GM19043 (cell line): Measurements from ENCODE around the gene SLC35D1.
"Not testable (repeated sequence)": the region's sequence is repeated elsewhere in the genome, so short reads cannot be mapped to it uniquely, and the experiment has no call there.

Experiments
- ATAC-seq: cut with Tn5 transposase; IDR thresholded peaks from one replicate; pipeline ENCODE4 v1.9.1; 2021; ENCODE audit warnings: low read depth; ENCODE audit not compliant: unreplicated experiment

The SLC35D1 gene

DNA sequence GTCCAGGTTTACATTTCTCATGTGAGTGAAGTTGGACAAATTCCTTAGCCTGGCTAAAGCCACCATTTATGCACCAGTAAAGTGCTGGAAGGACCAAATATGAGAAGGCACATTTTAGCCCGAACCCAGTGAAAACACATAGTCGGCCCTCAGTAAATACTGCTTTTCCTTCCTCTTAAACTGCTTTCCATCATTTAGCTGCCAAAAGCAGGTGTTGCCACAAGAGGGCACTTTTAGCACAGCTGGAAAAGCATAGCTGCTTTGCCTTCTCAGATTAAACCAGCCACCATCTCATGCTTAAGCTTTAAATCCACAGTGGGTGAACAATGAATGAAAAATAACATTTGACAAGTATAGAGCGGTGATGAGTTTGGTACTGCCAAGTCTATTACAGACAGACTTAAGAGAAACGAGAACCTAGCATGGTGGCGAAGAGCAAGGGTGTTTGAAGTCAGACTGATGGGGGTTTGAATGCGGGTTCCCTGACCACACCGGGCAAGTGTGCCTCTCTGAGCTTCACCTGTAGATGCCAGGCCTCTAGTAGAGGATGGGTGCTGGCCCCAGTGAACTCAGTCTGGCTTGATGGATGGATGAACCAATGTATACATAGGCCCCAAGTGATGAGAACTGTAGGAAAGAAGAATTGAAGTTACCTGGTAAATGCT is 57.8 kb downstream of the SLC35D1 start:
- peak; percentile 73 for ATAC-seq

DNA sequence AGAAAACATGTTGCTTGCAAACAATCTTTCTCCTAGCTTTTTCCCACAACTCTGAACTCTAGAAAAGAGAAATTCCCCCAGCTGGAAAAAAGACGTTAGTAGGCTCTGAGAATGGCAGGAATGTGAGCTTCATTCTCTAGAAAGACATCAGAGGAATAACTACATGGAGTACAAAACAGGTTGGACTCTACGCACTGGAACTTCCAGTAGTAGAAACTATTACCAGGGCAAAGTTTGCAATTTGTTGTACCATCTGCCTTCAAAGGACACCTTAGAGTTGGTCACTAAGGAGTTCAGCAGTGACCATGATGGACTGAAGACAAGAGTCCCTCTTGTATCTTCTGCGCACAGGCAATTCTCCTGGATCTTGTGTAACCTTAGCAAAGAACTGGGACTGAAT is 60.9 kb downstream of the SLC35D1 start:
- ATAC-seq, result no peak

DNA sequence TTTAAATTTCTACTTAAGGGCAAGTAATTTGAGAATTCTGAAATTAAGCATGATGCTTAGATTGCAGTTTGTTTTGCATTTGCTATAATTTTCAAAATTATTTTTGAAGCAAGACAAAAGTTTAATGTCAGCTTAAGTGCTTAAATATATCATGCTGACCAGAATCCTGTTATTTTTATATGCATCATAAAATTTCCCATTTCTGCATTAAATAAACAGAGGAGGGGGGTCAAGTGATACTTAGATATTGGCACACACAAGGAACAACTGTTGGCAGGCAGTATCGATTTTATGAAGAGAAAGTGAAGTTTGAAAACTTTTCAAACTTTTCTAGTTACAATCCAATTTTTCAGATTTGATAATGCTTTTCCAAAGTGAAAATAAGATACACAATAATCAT is 68.1 kb downstream of the SLC35D1 start:
- no peak for ATAC-seq

DNA sequence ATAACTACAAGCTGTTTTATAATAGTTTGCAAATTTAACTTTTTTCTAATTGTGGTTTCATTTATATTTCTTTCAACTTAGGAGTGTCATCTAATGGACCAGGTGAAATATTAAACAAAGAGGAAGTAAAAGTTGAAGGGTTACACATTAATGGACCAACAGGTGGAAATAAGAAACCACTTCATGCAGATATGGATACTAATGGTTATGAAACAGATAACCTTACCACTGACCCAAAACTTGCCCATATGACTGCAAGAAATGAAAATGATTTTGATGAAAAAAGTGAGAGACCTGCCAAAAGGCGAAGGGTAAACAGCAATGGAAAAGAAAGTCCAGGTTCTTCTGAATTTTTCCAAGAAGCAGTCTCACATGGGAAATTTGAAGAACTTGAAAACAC is 69.5 kb downstream of the SLC35D1 start:
- peak; percentile 82 for ATAC-seq

DNA sequence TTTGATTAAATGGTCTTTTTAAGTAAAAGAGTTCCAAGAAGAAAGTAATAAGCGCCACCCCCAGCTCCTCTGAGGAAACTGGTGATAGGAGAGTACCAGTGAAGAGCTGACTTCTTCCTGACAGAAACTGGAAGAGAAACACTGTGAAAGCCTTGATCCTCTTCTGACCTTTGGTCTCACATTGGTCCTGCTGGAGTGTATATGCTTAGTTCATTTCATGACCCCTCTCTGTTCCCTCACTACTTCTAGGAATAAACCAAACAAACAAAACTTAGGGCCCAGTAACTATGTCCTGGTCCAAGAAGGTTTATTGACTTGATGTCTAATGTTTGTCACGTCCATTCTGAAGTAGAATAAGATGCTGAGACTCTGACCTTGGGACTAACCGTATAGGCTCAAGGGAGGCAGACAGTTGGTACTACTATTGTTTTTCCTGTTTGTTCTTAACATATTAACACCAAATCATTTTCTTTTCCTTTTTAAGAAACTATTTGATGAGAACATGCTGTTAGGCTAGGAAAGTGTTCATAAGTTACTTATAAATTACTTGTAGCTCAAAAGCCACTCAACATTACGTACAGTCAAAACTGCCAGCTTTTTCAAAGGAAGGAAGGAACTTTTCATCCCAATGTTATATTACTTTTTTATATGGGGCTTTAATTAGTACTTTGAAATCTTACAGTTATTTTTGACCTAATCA is 71.2 kb downstream of the SLC35D1 start:
- peak; percentile 44 for ATAC-seq

GRCh38 chr1:66981679-66982078 is 72.3 kb downstream of the SLC35D1 start:
- ATAC-seq, result no peak

- no peak for ATAC-seq
Observed at GRCh38 chr1:66980745-66981367, 73.1 kb downstream of the SLC35D1 start.

DNA sequence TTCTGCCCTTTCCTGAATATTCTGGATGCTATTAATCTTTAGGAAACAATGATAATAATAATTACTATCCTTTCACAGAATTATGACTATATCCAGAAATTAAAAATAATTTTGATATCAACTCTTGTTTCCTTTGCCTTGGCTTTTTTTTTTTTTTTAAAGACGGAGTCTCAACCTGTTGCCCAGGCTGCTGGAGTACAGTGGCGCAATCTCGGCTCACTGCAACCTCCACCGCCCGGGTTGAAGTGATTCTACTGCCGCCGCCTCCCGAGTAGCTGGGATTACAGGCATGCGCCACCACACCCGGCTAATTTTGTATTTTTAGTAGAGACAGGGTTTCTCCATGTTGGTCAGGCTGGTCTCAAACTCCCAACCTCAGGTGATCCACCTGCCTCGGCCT is 74.3 kb downstream of the SLC35D1 start:
- ATAC-seq, result not testable (repeated sequence)

DNA sequence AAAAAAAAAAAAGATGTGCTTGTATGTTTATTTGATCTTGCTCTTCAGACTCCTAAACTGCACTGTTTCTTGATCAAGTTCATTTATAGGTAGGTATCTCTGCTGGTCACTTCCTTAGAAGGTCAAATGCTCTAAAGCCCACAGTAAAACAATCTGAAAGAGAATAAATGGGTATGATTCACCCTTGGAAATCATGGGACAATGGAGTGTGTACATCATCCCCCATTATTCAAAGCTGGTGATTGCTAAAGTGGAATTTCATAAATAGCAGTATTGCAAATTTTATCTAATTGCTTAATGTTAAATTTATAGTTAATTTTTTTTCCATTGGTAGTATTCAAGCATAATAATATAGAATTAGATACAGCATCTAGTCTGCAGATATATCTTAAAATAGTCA is 75.7 kb downstream of the SLC35D1 start:
- no peak for ATAC-seq

GRCh38 chr1:66968574-66968973 is 85.4 kb downstream of the SLC35D1 start:
- no peak for ATAC-seq

GRCh38 chr1:66966188-66966873 is 87.6 kb downstream of the SLC35D1 start:
- not testable (repeated sequence) for ATAC-seq

DNA sequence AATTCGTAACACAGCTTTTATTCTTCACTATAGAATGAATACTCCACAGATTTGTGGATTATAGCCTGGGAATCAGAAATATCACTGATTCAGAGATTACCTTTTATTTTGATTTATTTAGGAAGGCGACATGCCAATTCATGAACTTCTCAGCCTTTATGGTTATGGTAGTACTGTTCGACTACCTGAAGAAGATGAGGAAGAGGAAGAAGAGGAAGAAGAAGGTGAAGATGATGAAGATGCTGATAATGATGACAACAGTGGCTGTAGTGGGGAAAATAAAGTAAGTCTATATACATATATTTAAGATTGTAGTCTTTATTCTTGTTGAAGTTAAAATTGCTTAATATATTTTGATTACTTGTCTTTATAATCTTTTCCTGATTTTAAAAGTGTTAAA is 96.0 kb downstream of the SLC35D1 start:
- no peak for ATAC-seq

DNA sequence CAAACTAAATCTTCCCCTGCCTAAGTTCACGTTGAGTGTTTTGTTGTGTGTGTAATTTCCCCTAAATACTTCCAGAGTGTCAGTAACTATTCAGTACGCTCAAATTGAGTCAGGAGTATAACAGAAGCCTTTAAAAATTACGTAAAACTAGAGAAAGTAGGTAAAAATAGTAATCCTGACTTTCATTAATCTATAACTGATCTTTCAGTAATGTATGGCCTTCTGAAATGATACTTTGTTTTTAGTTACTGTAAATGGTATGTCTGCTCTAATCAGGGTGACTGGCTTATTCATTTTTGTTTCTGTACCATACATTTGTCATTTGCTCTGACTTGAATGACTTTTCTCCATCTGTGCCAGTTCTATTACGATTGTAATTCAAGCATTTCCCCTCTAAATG is 99.7 kb downstream of the SLC35D1 start:
- ATAC-seq, result peak; percentile 80

DNA sequence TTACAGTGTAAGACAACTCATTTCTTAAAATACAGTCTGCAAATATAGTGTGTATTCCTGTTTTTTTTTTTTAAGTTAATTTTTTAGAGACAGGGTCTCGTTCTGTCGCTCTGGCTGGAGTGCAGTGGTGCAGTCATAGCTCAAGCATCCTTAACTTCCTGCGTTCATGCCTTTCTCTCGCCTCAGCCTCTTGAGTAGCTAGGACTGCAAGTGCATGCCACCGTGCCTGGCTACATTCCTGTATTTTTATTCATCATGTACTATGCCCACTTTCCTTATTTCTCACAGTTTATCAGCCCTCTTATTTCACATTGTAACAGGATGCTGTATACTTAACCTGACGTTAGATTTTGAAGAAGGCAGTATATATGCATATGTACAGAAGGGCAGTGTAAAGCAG is 102.4 kb downstream of the SLC35D1 start:
- no peak for ATAC-seq
